Neural crest cell (in vitro differentiated cells): ENCODE data around the gene GBP5. TPM values are rescaled to one million over a fixed set of nuclear protein-coding genes. Genes with fewer than 3 reads are reported as not detected.
"Not testable (repeated sequence)": the region's sequence is repeated elsewhere in the genome, so short reads cannot be mapped to it uniquely, and the experiment has no call there.

Experiments used
- DNase-seq: peaks from one replicate; pipeline ENCODE4 v3.0.0; 2021; ENCODE audit warnings: low read depth, mixed read lengths, low spot score
- H3K27ac Mint-ChIP-seq: one replicate; pipeline ENCODE4 v1.8.0; 2021; ENCODE audit warnings: mild to moderate bottlenecking, mixed read lengths; ENCODE audit not compliant: unreplicated experiment
- H3K27me3 Mint-ChIP-seq: 2 replicates; pipeline ENCODE4 v1.8.0; 2021; ENCODE audit warnings: low read depth, mild to moderate bottlenecking, mixed read lengths
- H3K36me3 Mint-ChIP-seq: 2 replicates; pipeline ENCODE4 v1.8.0; 2021; ENCODE audit warnings: low read depth, mild to moderate bottlenecking, mixed read lengths
- H3K4me1 Mint-ChIP-seq: 2 replicates; pipeline ENCODE4 v1.8.0; 2021; ENCODE audit warnings: mixed read lengths
- H3K4me3 Mint-ChIP-seq: one replicate; pipeline ENCODE4 v1.8.0; 2021; ENCODE audit warnings: mild to moderate bottlenecking, mixed read lengths
- H3K9me3 Mint-ChIP-seq: 2 replicates; pipeline ENCODE4 v1.8.0; 2021; ENCODE audit warnings: mixed read lengths
- total RNA-seq: library from RNA; stranded (reverse); gene quantifications from 2 replicates; pipeline ENCODE4 v1.2.1, GENCODE V29; 2021
- TF ChIP-seq, protein P1 (sequence below): fragments of 200-600 bp; sonication (generic); conservative IDR thresholded peaks from 2 replicates; pipeline ENCODE4 v1.5.0; 2021; ENCODE audit warnings: antibody characterized with exemption, mild to moderate bottlenecking

Gene GBP5
- total RNA-seq, 1 donor from 2014 or later, result not detected

DNA sequence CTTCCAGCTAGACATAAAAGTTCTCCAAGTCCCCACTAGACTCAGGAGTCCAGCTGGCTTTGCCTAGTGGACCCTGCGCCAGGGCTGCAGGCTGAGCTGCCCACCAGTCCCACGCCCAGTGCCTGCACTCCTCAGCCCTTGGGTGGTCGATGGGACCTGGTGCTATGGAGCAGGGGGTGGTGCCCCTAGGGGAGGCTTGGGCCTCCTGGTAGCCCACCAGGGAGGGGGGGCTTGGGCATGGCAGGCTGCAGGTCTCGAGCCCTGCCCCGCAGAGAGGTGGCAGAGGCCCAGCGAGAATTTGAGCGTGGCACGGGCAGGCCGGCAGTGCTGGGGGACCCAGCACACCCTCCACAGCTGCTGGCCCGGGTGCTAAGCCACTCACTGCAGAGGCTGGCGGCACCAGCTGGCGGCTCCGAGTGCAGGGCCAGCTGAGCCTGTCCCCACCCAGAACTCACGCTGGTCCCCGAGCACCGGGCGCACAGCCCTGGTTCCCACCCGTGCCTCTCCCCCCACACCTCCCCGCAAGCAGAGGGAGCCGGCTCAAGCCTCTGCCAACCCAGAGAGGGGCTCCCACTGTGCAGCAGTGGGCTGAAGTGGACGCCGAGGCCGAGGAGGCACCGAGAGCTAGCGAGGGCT lies 30.2 kb upstream of the GBP5 start:
- TF ChIP-seq, protein P1, sequence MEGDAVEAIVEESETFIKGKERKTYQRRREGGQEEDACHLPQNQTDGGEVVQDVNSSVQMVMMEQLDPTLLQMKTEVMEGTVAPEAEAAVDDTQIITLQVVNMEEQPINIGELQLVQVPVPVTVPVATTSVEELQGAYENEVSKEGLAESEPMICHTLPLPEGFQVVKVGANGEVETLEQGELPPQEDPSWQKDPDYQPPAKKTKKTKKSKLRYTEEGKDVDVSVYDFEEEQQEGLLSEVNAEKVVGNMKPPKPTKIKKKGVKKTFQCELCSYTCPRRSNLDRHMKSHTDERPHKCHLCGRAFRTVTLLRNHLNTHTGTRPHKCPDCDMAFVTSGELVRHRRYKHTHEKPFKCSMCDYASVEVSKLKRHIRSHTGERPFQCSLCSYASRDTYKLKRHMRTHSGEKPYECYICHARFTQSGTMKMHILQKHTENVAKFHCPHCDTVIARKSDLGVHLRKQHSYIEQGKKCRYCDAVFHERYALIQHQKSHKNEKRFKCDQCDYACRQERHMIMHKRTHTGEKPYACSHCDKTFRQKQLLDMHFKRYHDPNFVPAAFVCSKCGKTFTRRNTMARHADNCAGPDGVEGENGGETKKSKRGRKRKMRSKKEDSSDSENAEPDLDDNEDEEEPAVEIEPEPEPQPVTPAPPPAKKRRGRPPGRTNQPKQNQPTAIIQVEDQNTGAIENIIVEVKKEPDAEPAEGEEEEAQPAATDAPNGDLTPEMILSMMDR, result no peak
- no peak for DNase-seq
- Mint-ChIP-seq H3K27me3 (no peaks in the 10 kb centered on the region), H3K36me3 (no peaks in the 10 kb centered on the region), H3K27ac (no peak overlapping the region), H3K9me3 (no peaks in the 10 kb centered on the region), H3K4me3 (no peak overlapping the region), H3K4me1 (no peaks in the 10 kb centered on the region)

DNA sequence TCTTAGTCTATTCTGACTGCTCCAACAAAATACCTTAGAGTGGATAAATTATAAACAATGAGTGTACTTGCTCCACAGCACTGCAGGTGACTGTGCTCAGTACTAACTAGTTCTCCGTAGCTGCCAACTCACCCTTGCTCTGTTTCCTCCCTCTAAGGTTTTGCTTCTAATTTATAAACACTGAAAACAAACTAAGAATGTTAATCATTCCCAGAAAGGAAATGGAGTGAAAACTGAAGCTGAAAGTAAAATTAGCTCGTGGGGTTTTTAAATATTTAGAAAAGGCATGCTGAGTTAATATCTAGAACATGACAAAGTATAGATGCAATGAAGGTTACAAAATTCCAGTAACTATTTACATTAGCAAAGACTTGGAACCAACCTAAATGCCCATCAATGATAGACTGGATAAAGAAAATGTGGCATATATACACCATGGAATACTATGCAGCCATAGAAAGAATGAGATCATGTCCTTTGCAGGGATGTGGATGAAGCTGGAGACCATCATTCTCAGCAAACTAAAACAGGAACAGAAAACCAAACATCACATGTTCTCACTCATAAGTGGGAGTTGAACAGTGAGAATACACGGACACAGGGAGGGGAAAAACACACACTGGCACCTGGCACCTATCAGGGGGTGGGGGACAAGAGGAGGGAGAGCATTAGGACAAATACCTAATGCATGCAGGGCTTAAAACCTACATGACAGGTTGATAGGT lies 27.2 kb upstream of the GBP5 start:
- H3K4me1 Mint-ChIP-seq, H3K4me3 Mint-ChIP-seq, H3K27me3 Mint-ChIP-seq, H3K9me3 Mint-ChIP-seq, DNase-seq, H3K27ac Mint-ChIP-seq, H3K36me3 Mint-ChIP-seq: not testable (repeated sequence)

DNA sequence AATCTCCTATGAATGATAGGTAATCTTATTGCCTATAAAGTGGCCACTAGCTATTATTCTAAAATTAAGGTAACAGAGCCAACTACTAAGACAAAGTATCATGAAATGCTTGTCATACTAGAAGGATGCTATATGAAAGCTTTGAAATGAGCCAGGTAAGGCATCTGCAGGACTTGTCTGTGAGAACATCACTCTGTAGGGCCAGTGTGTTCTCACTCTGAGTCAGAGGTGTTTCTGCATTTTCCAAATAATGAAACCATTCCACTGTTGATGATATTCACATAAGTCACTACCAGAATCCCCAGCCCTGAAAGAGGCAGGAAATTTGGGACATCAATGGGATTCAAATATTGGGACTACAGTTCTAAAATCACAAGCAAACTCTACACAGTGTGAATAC lies 25.8 kb upstream of the GBP5 start:
- Mint-ChIP-seq H3K27ac (no peak overlapping the region), H3K36me3 (no peaks in the 10 kb centered on the region), H3K9me3 (no peaks in the 10 kb centered on the region), H3K4me3 (no peak overlapping the region), H3K27me3 (no peaks in the 10 kb centered on the region), H3K4me1 (no peaks in the 10 kb centered on the region)
- TF ChIP-seq, protein P1, result no peak
- no peak for DNase-seq

DNA sequence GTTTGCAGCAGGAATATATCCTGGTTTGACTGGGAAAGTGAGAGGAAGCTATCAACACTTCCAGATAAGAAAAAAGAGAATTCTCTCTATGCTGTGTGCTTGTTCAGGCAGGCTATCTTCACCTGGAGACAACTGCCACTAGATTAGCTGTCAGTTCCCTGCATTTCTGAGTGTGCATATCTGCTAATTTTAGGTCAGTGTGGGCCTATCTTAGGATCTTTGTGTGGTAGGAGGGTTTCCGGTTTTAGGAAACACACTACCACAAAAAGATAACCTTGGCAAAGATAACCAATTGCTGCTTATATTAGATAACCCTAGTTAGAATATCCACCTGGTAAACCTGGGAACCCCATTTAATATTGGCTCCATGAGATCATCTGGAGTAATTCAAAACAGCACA lies 22.5 kb upstream of the GBP5 start:
- H3K4me3 Mint-ChIP-seq, result no peak overlapping the region
- TF ChIP-seq, protein P1, result no peak
- H3K27ac Mint-ChIP-seq, result no peak overlapping the region
- H3K36me3 Mint-ChIP-seq, result no peaks in the 10 kb centered on the region
- H3K4me1 Mint-ChIP-seq, result no peaks in the 10 kb centered on the region
- H3K9me3 Mint-ChIP-seq, result peaks cover 2% of the 10 kb centered on the region
- H3K27me3 Mint-ChIP-seq, result no peaks in the 10 kb centered on the region
- DNase-seq, result no peak

DNA sequence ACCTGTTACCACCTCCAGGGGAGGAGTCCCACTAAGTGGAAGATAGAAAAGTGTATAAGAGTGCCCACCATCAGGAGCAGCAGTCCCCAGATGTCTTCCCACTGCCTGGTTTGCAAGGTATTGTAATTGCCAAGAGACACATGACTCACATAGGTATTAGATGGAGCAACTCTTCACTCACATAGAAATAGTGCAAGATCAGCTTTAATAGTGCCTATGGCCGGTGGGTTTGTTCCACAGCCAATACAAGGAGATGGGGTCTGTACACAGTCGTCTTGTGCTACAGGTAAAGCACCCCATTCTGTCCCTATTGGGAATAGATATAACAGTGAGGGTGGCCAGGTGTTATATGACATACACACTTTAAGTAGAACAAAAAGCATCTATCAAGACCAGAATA lies 18.6 kb upstream of the GBP5 start:
- Mint-ChIP-seq H3K27ac (no peak overlapping the region), H3K4me3 (no peak overlapping the region), H3K4me1 (no peaks in the 10 kb centered on the region), H3K9me3 (peaks cover 2% of the 10 kb centered on the region), H3K27me3 (no peaks in the 10 kb centered on the region), H3K36me3 (no peaks in the 10 kb centered on the region)
- TF ChIP-seq, protein P1, result no peak
- no peak for DNase-seq

DNA sequence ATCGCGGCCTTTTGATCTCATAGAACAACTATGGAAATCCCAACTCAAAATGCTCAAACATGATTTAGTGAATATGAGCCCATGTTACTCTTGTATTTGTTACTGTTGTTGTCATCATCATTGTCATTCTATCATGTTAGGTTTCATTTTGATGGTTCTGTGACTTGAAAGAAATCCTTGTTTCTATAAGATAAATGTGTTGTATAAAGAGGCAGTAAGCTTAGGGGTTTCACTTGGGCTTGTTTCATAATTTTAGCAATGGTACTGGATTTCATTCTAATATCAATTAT lies 15.3 kb upstream of the GBP5 start:
- no peak overlapping the region for H3K4me3 Mint-ChIP-seq
- TF ChIP-seq, protein P1, result no peak
- DNase-seq, result no peak
- no peak overlapping the region for H3K27ac Mint-ChIP-seq
- no peaks in the 10 kb centered on the region for H3K4me1 Mint-ChIP-seq
- H3K9me3 Mint-ChIP-seq, result peaks cover 5% of the 10 kb centered on the region
- no peaks in the 10 kb centered on the region for H3K36me3 Mint-ChIP-seq
- H3K27me3 Mint-ChIP-seq, result no peaks in the 10 kb centered on the region
